Measurements from ENCODE around the gene MTCH2.
A peak's percentile ranks its signal among the peaks of the same experiment; 100 is the strongest.

MTCH2 gene

GRCh38 chr11:47589977-47590861, 52.1 kb downstream of the MTCH2 start:
- DNase-seq (ENCODE audit: low read depth in 2 of 2) = no peak

GRCh38 chr11:47589584-47589976, 52.8 kb downstream of the MTCH2 start:
- no peak for DNase-seq (ENCODE audit: low read depth in 2 of 2)

DNA sequence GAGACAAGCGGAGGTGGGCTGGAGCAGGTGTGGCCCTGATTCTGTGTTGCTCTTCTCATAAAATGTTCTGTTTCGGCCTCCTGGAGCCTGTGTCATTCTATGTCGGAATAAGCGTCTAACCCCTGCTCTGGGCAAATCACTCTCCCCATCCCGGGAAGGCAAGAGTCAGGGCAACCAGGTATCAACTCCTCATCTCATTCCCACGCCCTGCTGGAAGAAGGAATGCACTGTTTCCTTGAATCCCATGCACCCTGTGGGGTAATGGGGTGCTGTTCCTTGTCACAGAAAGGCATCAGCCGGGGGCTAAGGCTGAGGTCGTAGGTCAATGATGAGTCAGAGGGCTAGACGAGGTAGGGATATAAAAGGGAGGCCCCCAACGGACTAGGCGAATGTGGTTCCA, 53.2 kb downstream of the MTCH2 start:
- no peak for DNase-seq (ENCODE audit: low read depth in 2 of 2)

DNA sequence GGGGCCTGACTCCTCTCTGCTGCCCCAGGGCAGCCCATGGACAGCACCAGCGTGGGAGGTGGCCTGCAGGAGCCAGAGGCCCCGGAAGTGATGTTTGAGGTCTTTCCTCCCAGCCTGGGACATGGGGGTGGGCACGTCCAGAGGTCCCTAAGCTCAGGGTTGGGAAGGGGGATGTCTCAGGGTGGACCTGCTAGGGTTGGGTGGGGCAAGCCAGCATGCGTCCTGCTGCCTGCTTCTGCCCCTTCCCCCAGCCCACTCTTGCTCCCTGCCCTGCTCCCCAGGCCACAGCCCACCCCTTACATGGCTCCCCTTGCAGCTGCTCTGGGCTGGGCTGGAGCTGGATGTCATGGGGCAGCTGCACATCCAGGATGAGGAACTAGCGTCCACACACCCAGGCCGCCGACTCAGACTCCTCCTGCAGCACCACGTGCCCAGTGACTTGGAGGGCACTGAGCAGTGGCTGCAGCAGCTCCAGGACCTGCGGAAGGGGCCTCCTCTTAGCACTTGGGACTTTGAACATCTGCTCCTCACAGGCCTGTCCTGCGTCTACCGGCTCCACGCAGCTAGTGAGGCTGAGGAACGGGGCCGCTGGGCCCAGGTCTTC, 54.5 kb downstream of the MTCH2 start:
- no peak for DNase-seq (ENCODE audit: low read depth in 2 of 2)

DNA sequence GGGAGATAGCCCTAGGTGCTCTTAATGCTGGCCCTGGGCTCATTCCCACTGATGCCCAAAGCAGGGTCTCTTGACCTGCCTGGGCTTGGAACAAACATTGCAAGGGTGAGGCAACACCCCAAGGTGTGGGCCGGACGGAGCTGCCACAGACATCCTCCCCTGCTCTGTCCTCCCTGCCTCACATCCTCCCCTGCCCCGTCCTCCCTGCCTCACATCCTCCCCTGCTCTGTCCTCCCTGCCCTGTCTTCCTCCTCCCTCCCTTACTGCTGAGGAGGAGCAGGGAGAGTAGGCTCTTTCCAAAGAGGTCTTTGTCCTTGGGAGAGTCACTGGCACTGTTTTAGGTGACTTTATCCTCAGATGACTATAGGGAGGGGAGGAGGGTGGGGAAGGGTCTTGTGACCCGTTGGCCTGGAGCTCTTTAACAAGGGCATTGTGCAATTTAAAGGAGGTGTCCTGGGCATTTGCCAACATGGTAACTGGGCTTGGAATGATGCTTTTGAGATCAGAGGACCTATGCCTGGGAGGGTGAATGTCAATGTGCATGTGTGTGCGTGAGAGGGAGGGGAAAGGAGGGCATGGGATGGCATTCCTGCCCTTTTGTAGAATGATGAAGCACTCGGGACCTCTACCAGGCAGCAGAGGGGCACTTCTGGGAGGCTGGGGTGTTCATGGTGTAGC, 55.2 kb downstream of the MTCH2 start:
- no peak for DNase-seq (ENCODE audit: low read depth in 2 of 2)

DNA sequence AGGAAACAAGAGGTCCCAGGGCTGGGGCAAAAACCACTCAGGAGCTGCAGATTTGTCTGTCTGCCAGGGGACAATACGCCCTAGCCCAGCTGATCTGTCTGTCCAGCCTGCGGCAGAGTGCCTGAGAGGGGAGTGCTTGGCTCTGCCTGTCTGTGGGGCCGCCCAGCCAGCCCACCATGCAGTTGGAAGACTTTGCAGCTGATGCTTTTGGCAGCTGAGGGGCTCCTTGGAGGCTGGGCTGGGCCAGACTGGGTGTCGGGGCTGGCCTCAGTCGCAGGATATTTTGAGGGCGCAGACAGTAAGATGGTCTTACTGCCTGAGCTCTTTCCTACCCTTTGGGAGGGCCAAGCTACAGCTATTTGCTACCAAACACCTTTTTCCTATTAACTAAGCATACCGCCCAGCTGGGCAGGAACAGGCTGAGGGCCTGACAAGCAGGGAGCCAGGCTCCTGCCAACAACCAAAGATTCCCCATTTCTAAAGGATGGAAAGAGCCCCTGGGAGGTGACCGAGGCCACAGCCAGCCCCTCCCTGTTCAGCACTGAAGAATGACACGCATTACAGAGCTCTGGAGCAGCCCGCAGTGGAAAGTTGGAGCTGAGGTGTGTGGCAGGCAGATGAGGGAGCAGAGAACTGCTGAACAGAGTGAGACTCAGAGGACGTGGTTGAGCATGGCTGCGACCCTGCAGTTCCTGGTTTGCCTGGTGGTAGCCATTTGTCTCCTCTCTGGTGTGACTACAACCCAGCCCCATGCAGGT, 56.1 kb downstream of the MTCH2 start, which contains the start of gene FAM180B:
TSS of gene FAM180B (plus strand) at position 581 of the 758 bp plus-strand sequence. CDS start at position 672, 91 bp downstream.
- no peak for DNase-seq (ENCODE audit: low read depth in 2 of 2)

DNA sequence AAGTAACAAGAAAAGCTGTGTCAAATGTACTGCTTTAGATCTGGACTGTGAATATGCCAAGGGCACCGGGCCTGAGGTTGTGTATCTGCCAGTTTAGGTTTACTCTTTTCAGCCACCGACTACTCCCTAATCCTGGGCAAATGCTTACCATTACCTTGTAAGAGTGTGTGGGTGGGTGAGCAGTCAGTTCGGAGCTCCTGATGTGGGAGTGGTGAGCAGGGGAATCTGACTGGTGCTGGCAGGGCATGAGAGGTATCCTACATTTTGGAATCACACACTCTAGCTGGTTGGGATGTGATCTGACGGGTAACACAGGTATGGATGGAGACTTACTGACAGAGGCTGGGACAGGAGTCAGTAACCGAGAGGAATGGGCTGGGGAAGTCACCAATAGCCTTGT, 58.5 kb downstream of the MTCH2 start:
- DNase-seq (ENCODE audit: low read depth in 2 of 2) = no peak

DNA sequence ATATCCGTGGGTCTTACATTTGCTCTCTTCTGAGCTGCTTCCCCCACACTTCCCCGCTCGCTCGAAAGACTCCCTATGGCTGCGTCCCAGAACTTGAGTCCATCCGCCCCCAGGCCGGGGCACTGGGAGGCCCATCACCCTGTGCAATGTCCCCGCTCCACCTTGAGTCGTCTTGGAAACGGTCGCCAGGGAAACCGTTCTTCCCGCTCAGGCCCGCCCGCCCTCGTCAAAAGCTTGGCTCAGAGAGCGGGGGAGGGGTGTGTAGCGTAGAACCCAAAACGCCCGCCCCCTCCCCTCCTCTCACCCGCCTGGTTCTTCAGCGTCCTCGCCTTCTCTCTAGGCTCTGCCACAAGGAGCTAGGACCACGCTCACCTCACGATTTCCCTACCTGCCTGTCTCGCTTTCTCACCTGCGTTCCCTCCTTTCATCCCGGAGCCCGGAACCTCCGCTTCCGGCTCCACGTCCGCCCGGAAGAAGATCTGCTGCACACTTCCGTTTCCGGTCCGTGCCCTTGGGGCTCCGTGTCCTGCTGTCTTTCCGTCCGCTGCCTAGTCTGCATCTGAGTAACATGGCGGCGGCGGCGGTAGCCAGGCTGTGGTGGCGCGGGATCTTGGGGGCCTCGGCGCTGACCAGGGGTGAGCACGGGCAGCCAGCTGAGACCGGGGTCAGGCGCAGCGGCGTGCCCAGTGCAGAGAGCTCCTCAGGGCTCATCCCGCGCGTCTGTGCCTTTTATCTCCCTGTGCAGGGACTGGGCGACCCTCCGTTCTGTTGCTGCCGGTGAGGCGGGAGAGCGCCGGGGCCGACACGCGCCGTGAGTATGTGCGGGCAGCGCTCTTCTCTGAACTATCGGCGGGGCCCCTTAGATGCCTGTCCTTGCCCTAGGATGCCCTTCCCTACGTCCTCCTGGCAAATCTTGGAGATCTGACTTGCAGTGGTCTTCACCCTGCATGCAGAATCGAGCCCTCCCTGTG, 63.5 kb downstream of the MTCH2 start, which contains the start of the genes KBTBD4 and NDUFS3:
TSS of gene KBTBD4 (minus strand) at position 447 of the 971 bp plus-strand sequence. CDS start at position 428, 19 bp downstream.
TSS of gene NDUFS3 (plus strand) at position 551 of the 971 bp plus-strand sequence. CDS start at position 569, 18 bp downstream.
- DNase-seq (ENCODE audit: low read depth in 2 of 2) = peak; percentile 74 to 79

DNA sequence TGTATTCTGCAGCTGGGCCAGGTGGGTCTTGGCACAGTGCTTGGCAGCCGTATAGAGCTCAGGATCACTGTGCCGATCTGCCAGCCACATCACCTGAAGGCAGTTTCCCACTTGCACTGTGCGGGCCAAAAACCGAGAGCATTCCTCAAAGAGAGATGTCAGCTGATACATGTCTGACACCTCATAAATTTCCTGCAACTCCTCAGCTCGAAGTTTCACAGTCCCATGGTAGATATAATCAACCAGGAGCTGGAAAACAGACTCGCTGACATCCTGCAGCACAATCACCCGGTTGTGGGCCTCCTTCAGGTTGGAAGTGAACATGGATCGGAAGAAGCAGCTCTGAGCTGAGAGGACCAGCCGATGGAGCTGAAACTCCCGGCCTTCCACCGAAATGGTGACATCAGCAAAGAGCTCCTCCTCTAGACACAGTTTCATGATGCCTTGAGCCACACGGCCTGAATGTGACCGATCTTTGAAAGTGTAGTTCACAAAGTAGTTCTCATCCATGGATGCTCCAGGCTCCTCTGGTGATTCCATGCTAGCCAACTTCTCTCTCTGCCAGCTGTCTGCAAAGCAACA, 64.8 kb downstream of the MTCH2 start:
- DNase-seq (ENCODE audit: low read depth in 2 of 2) = no peak

GRCh38 chr11:47573321-47573720, 69.0 kb downstream of the MTCH2 start:
- DNase-seq (ENCODE audit: low read depth in 2 of 2) = no peak

- DNase-seq (ENCODE audit: low read depth in 2 of 2) = no peak
Measured at GRCh38 chr11:47572715-47573255, 69.6 kb downstream of the MTCH2 start.

- DNase-seq (ENCODE audit: low read depth in 2 of 2) = no peak
Measured at GRCh38 chr11:47571895-47572294, 70.5 kb downstream of the MTCH2 start.

GRCh38 chr11:47571357-47571729, 71.0 kb downstream of the MTCH2 start:
- DNase-seq (ENCODE audit: low read depth in 2 of 2) = no peak

DNA sequence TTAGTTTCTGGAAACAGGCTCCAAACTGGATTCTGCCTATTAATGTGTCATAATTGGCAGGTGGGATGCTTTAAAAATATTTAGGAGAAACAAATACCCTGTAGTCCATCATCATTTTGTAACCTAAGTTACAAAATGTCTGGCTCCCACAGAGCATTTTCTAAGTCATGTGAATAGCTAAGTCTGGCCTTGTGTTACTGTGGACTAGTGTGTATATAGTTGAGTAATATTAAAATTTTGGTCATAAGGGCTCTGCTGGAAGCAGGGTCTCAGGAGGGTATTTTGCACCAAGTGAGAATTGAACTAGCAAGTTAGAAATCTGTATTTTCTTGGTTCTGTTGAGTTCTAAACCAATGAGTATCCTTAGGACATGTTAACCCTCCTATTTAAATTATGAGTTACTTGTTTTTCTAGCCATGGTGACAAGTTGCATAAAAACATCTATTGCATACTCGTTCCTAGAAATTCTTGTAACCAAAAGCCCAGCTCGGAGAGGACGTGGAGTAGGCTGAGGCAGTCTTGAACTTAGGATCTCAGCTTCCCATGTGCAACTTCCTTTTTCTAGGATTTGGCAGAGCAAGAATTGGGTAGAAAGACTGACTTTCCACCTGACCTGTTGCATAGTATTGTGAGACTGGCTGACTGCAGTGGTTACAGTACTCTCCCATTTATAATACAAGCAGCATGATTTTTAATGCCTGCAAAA, 71.6 kb downstream of the MTCH2 start:
- no peak for DNase-seq (ENCODE audit: low read depth in 2 of 2)

- no peak for DNase-seq (ENCODE audit: low read depth in 2 of 2)
Measured at GRCh38 chr11:47569646-47570045, 72.7 kb downstream of the MTCH2 start.

Measured in stimulated activated CD8-positive, alpha-beta memory T cell treated with anti-CD3 and anti-CD28 coated beads, Interleukin-15, amount 100 ng/mL, for 48 hours (primary cell).